Testis (tissue), 3 donors: Measurements from ENCODE around the gene IL17RD. TPM values are rescaled to one million over a fixed set of nuclear protein-coding genes. Genes with fewer than 3 reads are reported as not detected.

Experiments used
- DNase-seq: peaks from one replicate; pipeline ENCODE4 v3.0.0-alpha.2; 2019
- H3K27ac ChIP-seq, 2 donors: fragments of 200-600 bp; sonication (generic); one replicate each; pipeline ENCODE4 v1.5.1; 2019
- H3K27me3 ChIP-seq: fragments of 200-600 bp; sonication (generic); one replicate; pipeline ENCODE4 v1.5.1; 2019
- H3K36me3 ChIP-seq: fragments of 200-600 bp; sonication (generic); one replicate; pipeline ENCODE4 v1.5.1; 2017; ENCODE audit warnings: low read depth; ENCODE audit errors: missing control alignments
- H3K4me1 ChIP-seq: fragments of 200-600 bp; sonication (generic); one replicate; pipeline ENCODE4 v1.5.1; 2019
- H3K4me3 ChIP-seq, 2 donors: fragments of 200-600 bp; sonication (generic); one replicate each; pipeline ENCODE4 v1.5.1; 2017 to 2019
- H3K9me3 ChIP-seq: fragments of 200-600 bp; sonication (generic); one replicate; pipeline ENCODE4 v1.5.1; 2017
- POLR2A ChIP-seq: fragments of 450-650 bp; IDR thresholded peaks from one replicate; pipeline ENCODE4 v1.6.1; 2017; ENCODE audit warnings: antibody characterized with exemption, mild to moderate bottlenecking, moderate library complexity
- WGBS, 2 donors: methylation state at CpG; one replicate each; pipeline ENCODE4 v1.1.5; 2018; 5-methylcytosine and 5-hydroxymethylcytosine counted together
- intact Hi-C: fragments of 100-400 bp; cut with DNase I; formaldehyde crosslinking; loops from one replicate; pipeline ENCODE4 v1.15.1; 2023; ENCODE audit warnings: low total_unique reads
- polyA plus RNA-seq: library from polyadenylated mRNA; stranded (reverse); fragments of 350-450 nt; fragmentation: Illumina TruSeq; extraction: RNeasy Lipid Tissue Mini Kit (QIAGEN cat#74804); gene quantifications from one replicate; pipeline ENCODE4 v1.2.3, GENCODE V29; 2014; ENCODE audit warnings: low read depth, low replicate concordance; ENCODE audit not compliant: insufficient read depth
- total RNA-seq, 2 donors: library from RNA; depleted of rRNA; stranded (reverse); fragments of >200 nt; gene quantifications; one replicate each; pipeline ENCODE4 v1.2.3, GENCODE V29; 2016
- TF ChIP-seq, protein P1 (sequence below), 3 experiments: fragments of 450-650 bp in 2 of 3; fragments of 200-600 bp in 1 of 3; sonication (generic) in 1 of 3; IDR thresholded peaks; one replicate each; pipeline ENCODE4 v1.5.1; 2016 to 2019; ENCODE audit warnings: antibody characterized with exemption in 3 of 3, mild to moderate bottlenecking in 2 of 3, moderate library complexity in 1 of 3

IL17RD gene
- total and polyA plus RNA-seq, 3 donors from 2014 or later: 25.0 to 29.9 (median 27.9) TPM

DNA sequence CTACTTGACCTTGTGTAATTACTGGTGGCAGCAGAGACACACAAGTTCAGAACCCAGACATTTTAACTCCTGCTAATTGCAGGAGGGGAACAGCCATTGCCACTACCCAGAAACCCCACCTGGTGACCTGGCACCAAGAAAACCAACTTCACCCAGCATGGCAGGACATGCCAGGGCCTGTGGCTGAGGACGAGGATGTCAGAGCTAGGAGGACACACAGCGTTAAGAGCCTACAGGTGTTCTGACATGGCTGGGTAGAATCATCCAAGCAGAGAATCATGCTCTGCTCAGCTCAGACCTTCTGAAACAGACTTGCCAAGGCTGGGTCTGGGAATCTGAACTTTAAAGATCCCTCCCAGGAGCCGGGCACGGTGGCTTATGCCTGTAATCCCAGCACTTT is 116.4 kb downstream of the IL17RD start:
- TF ChIP-seq, protein P1, sequence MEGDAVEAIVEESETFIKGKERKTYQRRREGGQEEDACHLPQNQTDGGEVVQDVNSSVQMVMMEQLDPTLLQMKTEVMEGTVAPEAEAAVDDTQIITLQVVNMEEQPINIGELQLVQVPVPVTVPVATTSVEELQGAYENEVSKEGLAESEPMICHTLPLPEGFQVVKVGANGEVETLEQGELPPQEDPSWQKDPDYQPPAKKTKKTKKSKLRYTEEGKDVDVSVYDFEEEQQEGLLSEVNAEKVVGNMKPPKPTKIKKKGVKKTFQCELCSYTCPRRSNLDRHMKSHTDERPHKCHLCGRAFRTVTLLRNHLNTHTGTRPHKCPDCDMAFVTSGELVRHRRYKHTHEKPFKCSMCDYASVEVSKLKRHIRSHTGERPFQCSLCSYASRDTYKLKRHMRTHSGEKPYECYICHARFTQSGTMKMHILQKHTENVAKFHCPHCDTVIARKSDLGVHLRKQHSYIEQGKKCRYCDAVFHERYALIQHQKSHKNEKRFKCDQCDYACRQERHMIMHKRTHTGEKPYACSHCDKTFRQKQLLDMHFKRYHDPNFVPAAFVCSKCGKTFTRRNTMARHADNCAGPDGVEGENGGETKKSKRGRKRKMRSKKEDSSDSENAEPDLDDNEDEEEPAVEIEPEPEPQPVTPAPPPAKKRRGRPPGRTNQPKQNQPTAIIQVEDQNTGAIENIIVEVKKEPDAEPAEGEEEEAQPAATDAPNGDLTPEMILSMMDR (IDR thresholded peaks at IDR 0.05): no peak
- no peak for TF ChIP-seq POLR2A
- H3K4me3 ChIP-seq: no peak overlapping the region
- peak overlapping the region; percentile 5 to 52 for H3K27ac ChIP-seq
- intact Hi-C loops: no loop called here
- peaks cover 23% of the 10 kb centered on the region for H3K4me1 ChIP-seq
- H3K36me3 ChIP-seq: no peaks in the 10 kb centered on the region
- no peak for DNase-seq
- no peaks in the 10 kb centered on the region for H3K9me3 ChIP-seq
- H3K27me3 ChIP-seq: no peaks in the 10 kb centered on the region
- 77 to 83% methylated on average over 2 to 4 of the region's 4 CpGs for WGBS, 2 donors

DNA sequence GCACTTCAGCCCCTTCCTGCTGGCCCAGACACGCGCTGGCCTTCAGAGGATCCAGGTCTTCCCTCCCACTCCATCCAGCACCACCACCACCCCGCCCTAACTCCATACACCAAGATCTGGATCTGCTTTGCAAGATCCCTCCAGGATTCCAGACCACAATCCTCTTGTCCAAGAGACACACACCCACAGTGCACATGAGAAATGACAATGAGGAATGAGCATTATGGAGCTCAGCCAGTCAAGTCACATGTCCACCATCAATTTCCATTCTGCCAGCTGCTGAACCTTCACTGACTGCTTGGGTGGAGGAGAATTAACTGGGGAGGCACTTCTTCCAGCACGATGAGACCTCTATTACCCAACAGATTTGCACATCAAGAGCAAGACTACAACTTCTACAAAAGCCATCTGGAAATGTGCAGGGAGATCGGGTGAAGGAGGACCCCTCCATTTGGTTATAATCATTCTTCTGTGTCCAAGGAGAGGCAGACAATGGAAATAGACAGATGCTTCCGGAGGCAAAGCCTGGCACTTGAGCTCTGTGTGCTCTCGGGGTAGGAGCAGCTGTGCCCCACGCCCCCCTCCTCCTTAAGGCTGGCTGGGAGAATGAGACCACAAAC is 117.0 kb downstream of the IL17RD start:
- Histone ChIP-seq H3K36me3 (no peaks in the 10 kb centered on the region), H3K4me3 (no peak overlapping the region), H3K4me1 (peaks cover 23% of the 10 kb centered on the region), H3K9me3 (no peaks in the 10 kb centered on the region), H3K27me3 (no peaks in the 10 kb centered on the region), H3K27ac (peak overlapping the region; percentile 5 to 52)
- DNase-seq: peak; percentile 67
- intact Hi-C loops: no loop called here
- 51 to 74% methylated on average over 5 to 8 of the region's 8 CpGs for WGBS, 2 donors
- TF ChIP-seq POLR2A: no peak
- TF ChIP-seq, protein P1 (IDR thresholded peaks at IDR 0.05): no peak

DNA sequence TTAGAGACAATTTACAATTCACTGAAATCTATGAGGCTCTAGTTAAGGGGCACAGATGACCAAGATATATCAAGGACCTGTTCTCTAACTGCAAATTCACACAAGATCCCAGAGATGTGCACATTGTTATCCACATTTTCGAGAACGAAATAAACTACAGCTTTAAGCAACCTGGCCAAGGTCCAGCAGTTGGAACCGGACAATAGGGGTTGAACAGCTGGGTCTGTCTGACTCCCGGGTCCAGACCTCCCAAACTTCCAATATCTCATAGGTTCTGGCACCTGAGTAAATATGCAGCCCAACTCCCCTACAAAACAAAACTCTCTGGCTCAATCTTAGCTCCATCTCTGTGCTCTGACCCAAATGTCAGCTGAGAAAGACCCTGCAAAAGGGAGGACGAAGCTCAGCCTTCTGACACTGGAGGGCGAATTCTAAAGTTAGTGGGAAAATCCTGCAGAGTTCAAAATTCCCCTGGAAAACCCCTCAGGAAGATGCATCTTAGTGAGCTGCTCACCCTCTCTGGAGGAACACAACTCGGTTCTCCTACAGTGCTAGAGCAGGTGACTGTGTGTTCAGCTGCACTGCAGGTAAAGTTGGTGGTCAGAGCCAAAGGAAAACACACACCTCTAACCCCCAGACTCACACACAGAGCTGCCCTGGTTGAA is 118.9 kb downstream of the IL17RD start:
- 36 to 38% methylated on average over 7 of the region's 7 CpGs for WGBS, 2 donors
- peaks cover 30% of the 10 kb centered on the region for H3K4me1 ChIP-seq
- no peaks in the 10 kb centered on the region for H3K36me3 ChIP-seq
- no peaks in the 10 kb centered on the region for H3K9me3 ChIP-seq
- no peak for DNase-seq
- no peaks in the 10 kb centered on the region for H3K27me3 ChIP-seq
- intact Hi-C loops: no loop called here
- TF ChIP-seq POLR2A: no peak
- TF ChIP-seq, protein P1 (IDR thresholded peaks at IDR 0.05): no peak
- peak overlapping the region; percentile 25 to 35 for H3K27ac ChIP-seq
- no peak overlapping the region for H3K4me3 ChIP-seq

DNA sequence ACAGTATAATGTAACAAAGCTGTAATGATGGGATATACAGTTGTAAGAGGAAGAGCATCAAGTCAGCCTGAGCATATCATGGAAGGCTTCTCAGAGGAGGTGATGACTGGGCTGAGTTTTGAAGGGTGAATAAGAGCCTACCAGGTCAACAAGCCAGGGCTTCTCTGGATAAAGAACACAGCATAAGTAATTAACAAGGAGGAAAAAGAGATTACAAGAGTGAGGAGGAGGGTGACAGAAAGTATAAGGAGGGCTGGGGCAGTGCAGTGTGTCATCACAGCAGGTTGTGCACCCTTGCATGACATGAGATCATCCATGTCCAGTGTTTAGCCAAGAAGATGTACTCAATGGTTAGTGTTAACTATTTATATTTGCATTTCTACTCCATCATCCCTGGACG is 121.6 kb downstream of the IL17RD start:
- TF ChIP-seq POLR2A: no peak
- TF ChIP-seq, protein P1 (IDR thresholded peaks at IDR 0.05): no peak
- 0 to 94% methylated on average over 1 of the region's 1 CpG for WGBS, 2 donors

DNA sequence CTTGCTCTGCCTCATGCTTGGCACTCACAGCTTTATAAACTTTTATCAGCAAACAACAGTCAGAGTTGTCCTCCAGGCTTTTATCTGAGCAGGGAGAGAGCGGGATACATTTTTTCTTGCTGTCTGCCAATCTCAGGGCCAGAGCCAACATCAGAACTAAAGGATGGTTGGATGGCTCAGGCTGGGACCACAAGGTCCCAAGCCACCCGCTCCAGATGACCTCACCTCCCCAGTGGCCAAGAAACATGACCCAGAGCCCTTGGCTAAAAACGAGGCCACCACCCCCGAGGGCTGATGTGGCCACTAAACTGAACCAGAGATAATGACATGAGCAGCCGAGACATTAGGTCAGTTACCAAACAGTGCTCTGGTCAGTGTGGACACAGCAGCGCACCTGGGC is 123.5 kb downstream of the IL17RD start:
- WGBS, 2 donors: 36 to 51% methylated on average over 4 to 6 of the region's 6 CpGs
- no peak for TF ChIP-seq POLR2A
- TF ChIP-seq, protein P1 (IDR thresholded peaks at IDR 0.05): no peak
- DNase-seq: peak; percentile 67
- Histone ChIP-seq H3K27ac (peak overlapping the region; percentile 30 to 44), H3K4me1 (peaks cover 44% of the 10 kb centered on the region), H3K36me3 (no peaks in the 10 kb centered on the region), H3K27me3 (no peaks in the 10 kb centered on the region), H3K4me3 (no peak overlapping the region), H3K9me3 (no peaks in the 10 kb centered on the region)
- intact Hi-C loops: no loop called here

More for the DNA sequence above, 121.6 kb downstream of the IL17RD start:
- DNase-seq: no peak
- intact Hi-C loops: no loop called here
- Histone ChIP-seq H3K27me3 (no peaks in the 10 kb centered on the region), H3K4me1 (peaks cover 52% of the 10 kb centered on the region), H3K36me3 (no peaks in the 10 kb centered on the region), H3K4me3 (no peak overlapping the region), H3K9me3 (no peaks in the 10 kb centered on the region), H3K27ac (no peak overlapping the region)
